Stromal cell of bone marrow (primary cell): ENCODE data around the gene HHAT.
A peak's percentile ranks its signal among the peaks of the same experiment; 100 is the strongest.

Source experiments
- DNase-seq: peaks from one replicate; pipeline ENCODE4 v3.0.0-alpha.2; 2012; ENCODE audit warnings: low read depth

HHAT gene

GRCh38 chr1:210440081-210440480 lies 111.4 kb downstream of the HHAT start:
- no peak for DNase-seq

GRCh38 chr1:210441028-210441427 lies 112.3 kb downstream of the HHAT start:
- DNase-seq: no peak

GRCh38 chr1:210445485-210445884 lies 116.8 kb downstream of the HHAT start:
- DNase-seq: no peak

- no peak for DNase-seq
These were observed 117.2 kb downstream of the HHAT start for GRCh38 chr1:210445931-210446330.

GRCh38 chr1:210446479-210446878 lies 117.8 kb downstream of the HHAT start:
- no peak for DNase-seq

DNA sequence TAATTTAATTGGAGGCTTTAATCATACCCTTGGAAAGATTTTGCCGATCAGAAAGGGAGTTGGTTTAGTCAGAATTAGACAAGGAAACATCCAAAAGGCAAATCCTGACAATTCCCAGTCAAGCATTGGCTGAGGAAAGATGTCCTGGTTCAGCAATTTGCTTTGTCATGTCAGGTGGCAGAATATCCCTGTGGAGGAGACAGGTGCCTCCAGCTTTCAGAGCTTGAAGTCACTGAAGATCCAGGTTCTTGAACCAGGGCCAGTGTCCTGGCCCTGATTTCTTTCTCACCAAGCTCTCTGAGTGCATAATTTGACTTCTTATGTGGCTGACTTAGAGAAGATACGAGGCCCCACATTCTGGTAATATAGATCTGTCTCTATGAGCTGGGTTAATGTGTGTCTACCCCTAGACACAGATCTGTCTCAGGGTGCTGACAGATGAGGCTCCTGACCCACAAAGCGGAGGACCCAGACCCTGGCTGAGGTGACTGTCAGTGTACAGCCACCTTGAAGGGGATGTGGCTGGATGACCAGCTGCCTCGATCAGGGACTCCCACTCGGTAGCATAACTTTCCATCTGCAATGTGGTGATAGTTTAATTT lies 118.9 kb downstream of the HHAT start:
- no peak for DNase-seq

GRCh38 chr1:210448297-210448892 lies 119.7 kb downstream of the HHAT start:
- peak; percentile 33 for DNase-seq

DNA sequence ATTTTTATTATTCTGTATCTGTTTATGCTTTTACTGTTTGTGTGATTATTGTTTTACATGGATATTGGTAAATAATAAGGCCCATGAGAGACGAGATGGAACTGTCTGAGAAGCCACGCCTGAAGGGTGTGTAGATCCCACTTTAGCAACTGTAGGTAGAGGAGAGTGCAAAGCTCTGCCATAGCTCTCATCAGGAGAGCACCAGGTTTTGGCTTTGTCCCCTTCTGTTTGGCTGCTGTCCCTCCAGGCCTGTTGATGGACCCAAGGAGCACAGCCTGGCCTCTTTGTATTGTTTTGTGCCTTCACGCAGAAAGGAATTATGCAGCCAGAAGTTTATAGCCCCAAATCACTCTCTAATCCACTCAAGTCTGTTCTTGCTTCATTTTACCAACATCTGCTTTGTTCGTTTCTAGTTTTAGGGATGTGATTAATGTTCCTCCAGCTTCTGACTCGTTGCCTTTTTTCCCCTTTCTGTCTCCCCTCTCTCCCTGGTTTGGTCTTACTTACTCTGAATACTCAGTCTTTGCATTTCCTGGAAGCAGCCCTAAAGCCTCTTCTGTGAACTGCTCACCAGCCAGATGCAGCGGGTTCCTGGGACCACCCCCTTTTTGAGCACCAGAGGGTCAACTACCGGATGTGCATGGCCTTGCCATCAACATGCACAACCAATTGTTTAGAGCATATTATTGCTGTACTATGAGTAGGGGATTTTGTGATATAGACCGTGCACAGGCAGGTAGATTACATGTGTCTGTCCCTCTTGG lies 127.3 kb downstream of the HHAT start:
- DNase-seq: no peak

GRCh38 chr1:210456731-210457255 lies 128.1 kb downstream of the HHAT start:
- no peak for DNase-seq

DNA sequence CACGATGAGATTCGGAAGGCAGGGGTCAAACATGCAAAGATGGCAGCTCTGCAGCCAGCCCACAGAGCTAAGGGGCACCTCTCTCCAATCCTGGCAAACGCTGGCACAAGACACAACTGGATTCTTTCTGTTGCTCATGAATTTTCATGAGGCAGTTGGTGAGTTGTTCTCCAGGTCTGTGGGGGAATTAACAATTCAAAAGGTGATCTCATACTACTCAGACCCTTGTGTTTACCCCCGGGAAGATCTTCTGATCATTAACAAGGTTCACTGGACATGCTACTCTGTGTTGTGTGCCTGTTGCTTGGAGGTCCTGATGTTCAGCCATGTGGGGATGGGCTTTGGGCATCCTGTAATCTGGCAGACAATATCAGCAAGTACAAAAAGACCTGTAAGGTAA lies 128.9 kb downstream of the HHAT start:
- DNase-seq: no peak

- no peak for DNase-seq
These were observed 135.9 kb downstream of the HHAT start for GRCh38 chr1:210464519-210465039.

DNA sequence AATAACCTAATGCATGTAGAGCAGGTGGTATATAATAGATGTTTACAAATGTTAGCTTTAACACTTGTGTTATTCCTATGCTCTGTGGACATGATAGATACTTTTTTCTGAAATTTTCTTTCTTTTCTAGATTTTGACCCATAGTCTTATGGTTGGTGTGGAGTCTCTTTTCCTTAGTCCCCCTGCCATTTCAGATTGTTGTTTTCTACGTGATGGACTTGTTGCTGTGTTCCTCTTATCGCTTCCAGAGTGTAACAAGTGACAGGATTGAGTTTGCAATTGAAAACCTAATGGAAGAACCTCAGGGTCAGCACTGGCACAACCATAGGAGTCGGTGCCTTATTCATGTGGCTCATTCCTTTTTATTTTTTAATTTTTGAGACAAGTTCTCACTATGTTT lies 136.4 kb downstream of the HHAT start:
- no peak for DNase-seq

DNA sequence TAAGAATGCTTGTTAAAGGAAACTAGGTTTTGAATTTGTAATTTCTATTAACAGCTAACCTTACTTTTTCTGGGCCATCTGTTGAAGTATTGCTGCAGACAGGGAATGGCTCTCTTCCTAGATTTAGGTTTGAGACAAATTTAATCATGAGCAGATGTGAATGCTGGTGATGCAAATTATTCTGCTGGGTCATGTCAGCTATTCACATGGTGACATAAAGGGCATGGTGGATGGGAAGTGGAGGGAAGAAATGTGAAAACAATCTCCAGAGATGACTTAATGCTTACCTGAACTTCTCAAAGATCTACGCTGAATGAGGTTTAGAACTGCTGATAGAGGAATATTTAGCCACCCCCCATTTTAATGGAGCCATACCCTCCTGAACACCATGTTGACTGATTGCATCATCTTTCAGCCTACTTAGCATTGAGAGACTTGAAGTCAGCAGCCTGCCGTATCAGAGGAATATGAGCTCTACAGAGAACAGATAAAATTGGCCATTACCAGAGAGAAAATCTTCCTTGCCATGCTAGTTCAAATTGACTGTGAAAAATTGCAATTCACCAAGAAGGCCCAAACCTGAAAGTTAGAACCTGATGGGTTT lies 138.8 kb downstream of the HHAT start:
- DNase-seq: no peak

DNA sequence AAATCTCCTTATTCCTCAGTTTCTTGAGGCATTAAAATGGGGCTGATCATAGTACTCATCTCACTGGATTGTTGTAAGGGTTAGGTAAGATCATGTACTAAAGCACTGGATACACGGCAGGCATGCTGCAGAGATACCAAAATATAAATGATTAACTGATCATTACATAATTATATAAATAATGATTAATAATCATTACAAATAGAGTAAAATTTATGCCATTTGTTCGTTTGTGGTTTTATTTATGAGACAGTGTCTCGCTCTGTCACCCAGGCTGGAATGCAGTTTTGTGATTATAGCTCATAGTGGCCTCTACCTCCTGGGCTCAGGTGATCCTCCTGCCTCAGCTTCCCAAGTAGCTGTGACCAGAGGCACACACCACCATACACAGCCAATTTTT lies 140.7 kb downstream of the HHAT start:
- DNase-seq: no peak

DNA sequence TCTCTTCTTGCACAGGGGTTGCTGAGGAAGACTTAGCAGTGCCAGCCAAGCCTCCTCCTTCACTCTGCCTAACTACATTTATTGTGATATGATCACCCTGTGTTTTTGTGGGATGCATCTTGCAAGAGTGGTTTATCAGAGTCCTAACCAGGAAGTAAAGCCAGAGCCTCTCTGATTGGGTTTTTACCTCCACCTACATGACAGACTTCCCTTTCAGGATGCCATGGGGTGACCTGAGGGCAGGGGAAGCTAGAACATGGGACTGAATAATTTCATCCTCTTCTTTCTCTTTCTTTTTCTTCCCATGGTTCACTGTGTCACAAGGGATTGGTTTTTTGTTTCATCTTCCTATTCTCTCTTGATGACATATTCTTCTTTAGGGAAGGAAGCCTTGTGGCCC lies 146.6 kb downstream of the HHAT start:
- DNase-seq: no peak

GRCh38 chr1:210475806-210476205 lies 147.1 kb downstream of the HHAT start:
- no peak for DNase-seq

- no peak for DNase-seq
These were observed 148.0 kb downstream of the HHAT start for GRCh38 chr1:210476730-210477129.

- peak; percentile 33 for DNase-seq
These were observed 148.7 kb downstream of the HHAT start for GRCh38 chr1:210477328-210477924.

DNA sequence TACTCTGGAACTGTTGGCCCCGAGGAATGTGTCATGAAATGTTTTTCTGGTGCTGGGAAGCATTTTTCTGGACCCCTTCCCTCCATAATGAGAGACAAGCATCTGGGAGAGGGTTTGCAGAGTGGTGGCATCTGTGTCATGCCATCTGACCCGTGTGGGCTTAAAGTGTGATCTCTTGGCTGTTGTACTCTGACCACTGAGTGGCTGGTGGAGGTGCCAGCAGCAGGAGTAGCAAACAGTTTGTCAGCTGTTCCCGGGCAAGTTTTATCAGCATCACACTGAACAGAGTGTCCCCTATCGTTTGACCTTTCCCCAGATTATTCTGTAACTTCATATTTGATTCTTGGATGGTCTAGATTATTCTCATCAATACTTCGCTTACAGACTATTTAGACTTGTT lies 150.1 kb downstream of the HHAT start:
- no peak for DNase-seq

DNA sequence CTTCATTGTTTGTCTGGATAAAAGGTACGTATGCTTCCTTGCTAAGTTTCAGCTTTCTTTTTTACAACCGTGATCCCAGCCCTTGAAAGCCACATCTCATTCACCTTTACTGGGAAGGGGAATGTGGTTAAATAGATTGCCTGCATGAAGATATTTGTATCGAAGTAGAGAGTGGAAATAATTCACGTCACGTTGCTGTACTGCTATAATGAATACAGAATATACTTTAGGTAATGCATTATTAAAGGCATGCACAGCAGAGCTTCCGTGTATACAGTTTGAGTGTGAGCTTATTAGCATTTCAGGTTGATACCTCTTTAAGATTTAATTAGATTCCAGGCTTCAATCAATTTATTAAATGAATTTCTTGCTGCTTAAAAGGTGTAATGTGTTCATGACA lies 153.8 kb downstream of the HHAT start:
- DNase-seq: no peak

- no peak for DNase-seq
These were observed 154.4 kb downstream of the HHAT start for GRCh38 chr1:210482945-210483617.

- DNase-seq: no peak
These were observed 155.1 kb downstream of the HHAT start for GRCh38 chr1:210483821-210484220.
